ENCODE results near the gene SLX9.
A peak's percentile ranks its signal among the peaks of the same experiment; 100 is the strongest.

The SLX9 gene

DNA sequence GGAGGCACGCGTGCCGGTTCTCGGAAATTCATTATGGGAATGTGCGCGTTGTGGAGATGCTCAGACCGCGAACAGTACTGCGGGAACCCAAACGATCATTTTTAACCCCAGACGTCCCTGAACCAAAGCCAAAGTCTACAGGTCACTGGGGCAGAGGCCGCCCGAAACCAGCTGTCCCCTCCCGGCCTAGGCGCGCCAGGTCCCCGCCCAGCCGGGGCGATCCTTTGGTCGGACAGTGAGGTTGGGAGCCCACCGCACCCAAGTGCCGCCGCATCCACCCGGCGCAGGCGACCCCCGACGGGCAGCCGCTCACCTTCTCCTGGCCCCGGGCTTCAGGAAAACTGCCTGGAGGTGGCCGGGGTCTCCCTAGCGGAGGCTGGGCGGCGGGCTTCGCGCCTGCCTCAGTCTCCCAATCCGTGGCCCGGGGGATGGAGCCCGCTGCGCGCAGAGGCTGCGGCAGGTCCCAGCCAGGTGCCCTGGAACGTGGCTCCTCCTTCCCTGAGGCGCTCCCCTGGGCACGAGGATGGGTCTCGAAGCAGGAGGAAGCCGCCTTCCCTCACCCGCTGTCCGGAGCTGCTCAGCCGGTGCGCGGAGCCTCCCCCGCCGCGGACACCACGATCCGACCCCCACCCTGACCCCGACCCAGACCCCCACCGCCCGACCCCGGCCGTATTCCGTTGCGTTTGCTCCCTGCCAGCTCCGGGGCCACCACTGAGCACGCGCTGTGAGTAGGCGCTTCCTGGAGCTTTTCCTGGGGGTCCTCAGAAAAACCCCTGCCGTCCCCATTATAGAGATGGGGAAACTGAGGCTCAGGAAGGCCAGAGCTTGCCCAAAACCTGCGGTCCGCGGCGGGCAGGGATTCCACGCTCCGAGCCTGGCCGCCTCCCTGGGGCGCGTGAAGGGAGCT, 8.1 kb upstream of the SLX9 start:
- DNase-seq = no peak

DNA sequence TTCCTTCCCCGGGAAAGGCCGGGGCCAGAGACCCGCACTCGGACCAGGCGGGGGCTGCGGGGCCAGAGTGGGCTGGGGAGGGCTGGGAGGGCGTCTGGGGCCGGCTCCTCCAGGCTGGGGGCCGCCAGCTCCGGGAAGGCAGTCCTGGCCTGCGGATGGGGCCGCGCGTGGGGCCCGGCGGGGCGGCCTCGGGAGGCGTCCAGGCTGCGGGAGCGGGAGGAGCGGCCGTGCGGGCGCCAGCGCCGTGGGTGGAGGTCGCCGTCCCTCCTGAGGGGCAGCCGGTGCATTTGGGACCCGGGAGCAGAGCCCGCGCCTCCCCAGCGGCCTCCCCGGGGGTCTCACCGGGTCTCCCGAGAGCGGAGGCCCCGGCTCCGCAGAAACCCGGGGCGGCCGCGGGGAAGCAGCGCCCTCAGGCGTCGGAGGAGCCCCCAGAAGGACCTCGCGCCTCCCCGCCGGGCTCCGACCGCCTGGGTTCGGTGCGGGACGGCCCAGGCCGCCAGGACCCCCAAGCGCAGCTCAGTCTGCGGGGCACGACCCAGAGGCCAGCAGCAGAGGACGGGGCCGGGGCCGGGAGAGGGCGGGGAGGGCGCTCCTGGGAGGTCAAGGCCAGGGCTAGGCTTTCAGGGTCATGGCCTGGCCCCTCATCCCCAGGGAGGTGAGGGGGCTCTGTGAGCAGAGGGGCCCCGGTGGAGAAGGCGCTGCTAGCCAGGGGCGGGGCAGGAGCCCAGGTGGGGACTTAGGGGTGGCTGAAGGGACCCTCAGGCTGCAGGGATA, 7.2 kb upstream of the SLX9 start:
- DNase-seq = peak; percentile 63

DNA sequence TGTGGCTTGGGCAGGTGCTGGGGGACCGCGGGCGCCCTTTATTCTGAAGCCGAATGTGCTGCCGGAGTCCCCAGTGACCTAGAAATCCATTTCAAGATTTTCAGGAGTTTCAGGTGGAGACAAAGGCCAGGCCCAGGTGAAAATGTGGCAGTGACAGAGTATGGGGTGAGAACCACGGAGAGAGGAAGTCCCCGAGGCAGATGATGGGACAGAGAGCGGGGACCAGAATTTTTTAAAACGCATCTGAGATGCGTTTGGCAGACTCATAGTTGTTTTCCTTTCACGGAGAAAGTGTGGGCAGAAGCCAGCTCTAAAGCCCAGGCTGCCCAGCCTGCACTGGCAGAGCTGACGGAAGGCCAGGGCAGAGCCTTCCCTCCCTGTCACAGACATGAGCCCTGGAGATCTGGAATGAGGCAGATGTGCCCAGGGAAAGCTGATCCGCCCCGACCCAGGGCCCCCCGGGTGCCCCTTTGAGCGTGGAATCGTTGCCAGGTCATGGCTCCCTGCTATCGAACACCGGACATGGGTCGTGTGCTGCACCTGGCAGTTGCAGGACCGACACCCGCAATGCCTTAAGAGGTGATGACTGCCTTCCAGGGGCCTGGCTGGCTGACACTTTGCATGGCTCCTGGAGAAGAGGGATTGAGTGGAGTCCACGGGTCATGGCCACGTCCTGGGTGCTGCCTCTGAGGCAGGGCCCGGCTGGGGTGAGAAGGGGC, 6.5 kb upstream of the SLX9 start:
- no peak for DNase-seq

DNA sequence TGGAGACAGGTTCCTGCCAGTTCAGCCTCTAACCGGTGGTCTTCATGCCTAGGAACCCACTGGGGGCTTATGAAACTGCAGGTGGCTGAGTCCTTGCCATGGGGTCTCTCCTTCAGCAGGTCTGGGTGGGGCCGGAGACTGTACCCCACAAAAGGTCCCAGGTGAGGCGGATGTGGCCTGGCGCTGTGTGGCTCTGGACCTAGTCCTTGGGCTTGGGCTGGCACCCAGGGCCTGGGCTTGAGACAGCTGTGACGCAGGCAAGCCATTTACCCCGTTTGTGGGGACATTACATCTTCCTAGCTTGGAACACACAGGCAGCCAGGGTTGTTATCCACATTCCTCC, 5.9 kb upstream of the SLX9 start:
- DNase-seq = no peak

DNA sequence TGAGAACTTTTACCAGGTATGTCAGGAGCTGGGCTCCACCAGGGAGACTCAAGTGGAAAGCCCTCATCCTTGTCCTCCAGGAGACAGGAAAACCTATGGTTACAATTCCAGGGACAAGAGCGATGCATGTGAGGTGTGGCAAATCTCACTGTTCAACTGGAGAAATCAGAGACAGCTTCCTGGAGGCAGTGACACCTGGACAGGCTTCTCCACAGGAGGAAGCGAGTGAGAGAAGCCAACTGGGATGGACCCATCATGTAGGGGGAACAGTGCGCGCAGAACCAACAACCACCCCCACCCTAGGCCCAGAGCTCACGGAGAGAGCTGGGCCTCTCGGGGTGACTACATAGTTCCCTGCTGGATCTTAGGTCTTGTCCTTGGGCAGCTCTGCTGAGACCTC, 5.6 kb upstream of the SLX9 start:
- DNase-seq = no peak

DNA sequence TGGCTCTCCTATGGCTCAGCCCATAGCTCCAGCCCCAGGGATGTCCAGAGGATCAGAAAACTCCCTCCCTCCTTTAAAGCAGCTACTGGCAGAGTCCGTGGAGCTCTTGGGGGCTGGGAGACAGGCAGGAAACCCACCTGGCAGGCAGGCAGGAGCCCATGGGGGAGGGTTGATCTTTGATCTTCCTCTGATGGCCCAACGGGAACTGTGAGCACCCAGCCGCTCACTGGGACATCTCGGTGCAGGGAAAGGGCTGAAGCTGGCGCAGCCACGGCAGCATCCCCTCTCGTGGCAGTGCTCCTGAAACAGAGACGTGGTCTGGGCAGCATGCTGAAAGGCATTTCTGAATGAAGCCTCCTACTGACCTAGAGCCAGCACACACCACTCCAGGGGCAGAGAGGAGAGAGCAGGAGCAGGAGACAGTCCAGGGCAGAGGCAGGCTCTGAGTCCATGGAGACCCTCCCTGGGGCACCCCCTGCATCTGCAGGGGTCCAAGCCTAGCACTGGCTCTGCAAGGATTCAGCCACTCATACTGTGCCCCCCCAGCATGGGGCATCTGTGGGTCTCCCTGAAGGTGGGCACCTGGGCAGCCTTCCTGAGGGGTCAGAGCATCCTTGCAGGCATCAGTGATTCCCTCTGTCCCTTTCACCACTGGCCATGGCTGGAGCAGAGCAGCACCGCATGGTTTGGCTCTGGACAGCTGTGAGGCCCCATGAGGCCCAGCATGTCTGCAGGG, 4.9 kb upstream of the SLX9 start:
- DNase-seq = no peak

DNA sequence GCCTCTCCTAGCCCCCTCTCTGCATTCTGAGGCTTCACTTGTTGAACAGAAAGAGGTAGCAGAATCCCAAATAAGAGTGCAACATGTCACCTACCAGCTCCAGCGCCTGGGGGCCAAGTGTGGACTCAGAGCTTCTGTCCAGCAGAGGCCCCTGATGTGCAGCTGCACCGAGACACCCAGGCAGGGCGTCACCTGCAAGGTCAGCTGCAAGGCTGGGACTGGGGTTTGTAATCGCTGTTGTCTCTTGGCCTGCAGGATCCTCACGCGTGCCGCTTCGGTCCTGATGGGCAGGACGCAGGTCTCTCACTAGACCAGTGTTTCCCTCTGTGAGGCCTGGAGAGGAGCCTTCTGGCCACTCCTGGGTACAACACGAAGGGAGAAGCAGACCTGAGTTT, 4.3 kb upstream of the SLX9 start:
- DNase-seq = no peak

DNA sequence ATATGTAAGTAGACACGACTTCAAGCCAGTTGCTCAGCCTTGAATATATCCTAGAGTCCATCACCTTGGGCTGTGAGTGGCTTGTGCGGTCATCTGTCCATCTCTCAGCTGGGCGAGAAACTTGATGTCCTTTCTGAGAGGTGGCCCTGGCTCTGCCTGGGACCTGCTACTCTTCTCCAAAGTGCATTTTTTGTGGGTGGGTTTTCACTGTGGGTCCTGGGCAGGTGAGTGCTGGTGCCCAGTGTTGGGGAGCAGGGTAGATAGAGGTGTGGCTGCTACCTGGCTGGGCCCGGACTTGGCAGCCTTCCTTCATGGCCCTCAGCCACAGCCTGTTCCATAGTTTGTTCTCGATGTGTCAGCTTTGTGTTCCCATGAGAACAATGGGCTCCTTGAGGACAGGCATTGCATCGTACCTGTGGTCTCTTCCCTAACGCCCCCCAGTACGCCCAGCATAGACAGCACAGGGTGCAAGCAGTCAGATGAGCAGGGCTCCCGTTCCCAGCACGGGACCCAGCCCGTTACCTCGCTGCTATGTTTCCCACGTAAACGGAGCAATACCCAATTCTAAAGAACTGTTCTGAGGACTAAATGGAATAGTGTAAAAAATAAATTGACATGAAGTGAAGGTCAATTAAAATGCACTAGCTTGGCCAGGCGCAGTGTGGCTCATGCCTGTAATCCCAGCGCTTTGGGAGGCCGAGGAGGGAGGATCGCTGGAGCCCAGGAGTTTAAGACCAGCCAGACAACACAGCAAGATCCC, 877 bp upstream of the SLX9 start:
- no peak for DNase-seq

DNA sequence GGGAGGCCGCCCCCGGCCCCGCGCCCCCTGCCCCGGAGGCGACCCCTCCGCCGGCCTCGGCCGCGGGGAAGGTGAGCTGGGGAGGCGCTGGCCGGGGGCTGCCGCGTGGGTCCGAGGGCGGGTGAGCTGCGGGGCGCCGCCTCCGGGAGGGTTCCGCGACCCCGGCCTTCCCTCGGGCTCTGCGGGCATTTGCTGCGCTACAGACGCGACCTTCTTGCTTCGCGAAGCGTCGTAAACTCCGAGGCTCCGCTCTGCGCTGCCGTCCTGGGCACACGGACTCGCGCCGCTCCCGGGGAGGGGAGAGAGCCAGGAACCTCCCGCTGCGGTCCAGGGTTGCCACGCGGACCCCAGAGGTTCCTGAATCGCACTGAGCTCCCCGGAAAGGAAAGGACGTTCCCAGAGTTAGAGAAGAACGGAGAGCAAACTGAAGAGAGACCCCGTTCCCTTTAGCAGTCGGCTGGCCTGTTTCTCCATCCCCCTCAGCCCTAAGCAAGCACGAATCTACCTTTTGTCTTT, 345 bp downstream of the SLX9 start:
- DNase-seq = no peak

DNA sequence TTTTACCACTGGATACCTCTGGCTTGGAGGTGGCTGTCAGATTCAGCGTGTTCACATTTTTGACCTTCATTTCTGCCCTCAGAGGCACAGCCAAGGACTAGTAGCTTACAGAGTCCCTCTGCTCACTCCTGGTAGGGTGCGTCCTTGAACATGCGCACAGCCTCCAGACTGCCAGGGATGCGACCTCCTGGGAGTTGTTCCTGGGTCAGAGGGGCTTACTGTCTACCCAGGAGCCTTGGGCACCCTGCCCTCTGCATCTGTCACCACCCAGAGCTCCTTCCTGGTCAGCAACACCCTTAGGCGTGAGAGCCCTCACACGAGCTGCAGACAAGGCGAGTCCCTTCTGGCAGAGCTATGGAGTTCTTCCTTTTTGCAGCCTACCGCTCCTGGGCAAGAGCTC, 1.7 kb downstream of the SLX9 start:
- DNase-seq = no peak

DNA sequence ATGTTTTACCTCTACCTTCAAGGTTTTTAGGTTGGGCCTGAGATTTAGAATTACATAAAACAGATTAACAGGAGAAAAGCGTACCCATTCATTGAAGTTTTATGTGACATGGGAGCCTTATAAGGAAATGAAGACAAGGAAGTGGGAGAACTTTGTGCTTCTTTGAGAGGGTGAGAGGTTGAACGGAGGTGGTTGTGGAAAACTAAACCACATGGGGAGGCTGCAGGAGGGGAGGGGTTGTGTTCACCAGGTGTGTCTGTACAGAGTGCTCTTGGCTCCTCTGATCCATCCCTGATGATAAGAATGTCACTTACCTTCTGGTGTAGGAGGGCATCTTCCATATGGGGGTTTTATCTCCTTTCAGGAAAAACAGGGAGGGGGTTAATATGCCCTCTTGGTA, 2.7 kb downstream of the SLX9 start:
- no peak for DNase-seq

DNA sequence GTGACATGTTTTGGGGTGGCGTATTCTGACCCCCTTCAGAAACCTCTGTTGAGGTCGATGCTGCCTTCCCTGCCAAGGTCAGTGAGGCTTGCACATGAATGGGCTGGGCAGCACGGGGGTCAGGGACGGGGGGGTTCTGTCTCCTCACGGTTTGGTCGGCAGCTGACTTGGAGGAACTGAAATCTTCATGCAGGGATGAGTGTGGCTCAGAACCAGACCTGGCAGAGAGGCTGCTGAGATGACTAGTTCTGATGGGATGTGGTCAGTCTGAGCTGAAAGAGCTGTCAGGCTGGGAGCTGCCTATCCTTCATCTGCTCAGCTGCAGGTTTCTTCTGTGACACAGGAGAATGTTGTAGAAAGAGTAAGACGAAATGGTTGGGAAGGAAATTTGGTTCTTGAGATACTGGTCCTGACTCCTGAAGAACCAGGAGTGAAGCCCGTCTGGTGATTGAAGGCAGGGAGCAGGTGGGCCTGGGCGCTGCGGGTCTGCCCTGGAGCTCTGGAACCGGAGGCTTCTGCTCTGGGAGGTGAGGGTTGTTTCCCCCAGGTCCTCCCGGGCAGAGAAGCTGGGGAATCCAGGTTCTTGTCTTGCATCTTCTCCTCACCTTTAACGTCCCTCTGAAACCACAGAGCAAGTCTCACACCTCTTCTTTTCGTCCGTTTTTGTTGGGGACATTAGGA, 3.3 kb downstream of the SLX9 start:
- no peak for DNase-seq

DNA sequence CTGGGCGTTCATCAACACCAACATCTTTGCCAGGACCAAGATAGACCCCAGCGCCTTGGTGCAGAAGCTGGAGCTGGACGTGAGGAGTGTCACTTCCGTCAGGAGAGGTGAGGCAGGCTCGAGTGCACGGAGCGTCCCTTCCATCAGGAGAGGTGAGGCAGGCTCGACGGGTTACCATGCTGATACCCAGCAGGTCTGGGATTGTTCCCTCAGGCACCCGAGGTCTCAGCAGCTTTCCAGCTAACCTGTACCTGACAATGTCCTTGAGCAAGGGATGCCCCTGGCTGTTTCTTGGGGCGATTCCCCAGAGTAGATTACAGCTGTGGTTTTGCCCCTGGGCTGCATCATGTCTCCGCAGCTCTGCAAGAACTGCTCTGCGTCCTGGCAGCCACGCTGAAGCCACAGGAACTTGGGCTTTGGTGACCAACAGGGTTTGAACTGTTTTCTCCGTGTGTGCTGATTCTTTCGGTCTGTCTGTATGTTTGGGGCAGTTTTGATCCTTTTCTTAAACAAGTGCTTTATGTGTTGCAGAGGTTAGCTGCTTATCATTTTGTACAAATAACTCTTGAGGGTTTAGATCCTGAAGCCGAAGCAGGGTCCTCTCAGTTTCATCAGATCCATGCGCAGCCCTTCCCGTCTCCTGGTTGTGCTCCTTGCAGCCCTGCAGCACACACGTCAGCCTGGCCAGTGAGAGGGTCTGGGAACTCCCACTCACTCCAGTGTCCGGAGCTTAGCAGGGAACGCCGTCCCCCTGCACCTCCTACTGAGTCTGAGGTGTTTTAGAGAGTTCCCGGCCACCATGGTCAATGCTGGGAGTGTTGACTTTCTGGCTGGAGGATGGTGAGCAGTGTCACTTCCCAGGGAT, 4.1 kb downstream of the SLX9 start:
- DNase-seq = no peak

DNA sequence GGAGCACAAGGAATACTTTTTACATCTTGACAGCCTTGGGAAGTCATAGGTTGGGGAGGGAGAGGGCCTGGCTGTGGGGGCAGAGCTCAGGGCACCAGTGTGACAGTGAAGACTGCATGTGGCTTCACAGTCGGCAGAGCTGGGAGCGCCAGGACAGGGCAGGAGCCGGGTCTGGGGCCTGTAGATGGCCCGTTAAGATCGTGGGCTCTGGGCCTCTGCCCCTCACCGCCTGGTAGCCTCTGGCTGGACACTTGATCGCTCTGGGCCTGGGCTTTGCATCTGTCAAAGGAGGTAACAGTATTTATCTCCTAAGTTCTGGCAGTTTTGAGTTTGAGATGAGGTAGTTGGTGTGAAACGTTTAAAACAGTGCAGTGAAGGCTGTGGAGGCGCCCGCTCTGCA, 4.8 kb downstream of the SLX9 start:
- no peak for DNase-seq

DNA sequence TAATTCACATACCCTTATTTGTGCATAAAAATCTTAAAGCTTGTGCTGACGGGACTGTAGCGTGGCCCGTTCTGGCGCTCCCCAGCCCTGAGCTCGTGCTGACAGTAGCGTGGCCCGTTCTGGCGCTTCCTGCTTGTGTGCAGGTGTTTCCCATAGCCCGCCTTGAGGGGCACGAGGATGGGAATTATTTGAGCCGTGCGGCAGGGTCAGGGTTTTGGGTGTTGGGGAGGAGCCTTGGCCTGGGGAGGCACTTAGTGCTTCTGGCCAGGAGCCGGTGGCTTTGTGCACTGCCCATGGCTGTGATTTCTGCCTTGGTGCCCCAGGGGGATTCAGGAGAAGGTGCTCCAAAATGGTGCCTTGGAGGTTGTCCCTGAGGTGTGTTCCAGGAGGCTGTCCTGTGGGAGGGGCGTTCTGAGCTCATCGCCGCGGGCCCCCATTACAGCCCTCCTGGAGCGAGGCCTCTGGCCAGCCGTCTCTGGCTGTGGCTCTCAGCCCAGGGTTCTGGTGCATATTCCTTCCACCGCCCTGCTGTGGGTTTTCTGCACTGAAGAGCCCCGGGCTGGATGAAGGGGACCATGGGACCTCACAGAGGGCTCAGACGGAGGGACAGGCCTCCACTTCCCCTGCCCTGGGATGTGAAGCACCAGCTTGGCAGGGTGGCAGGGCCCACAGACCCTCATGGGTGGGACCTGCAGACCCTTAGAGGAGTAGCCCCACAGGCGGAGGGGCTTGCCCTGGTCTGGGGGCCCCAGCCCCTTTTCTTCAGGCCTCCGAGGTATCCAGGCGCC, 6.6 kb downstream of the SLX9 start:
- DNase-seq = no peak

DNA sequence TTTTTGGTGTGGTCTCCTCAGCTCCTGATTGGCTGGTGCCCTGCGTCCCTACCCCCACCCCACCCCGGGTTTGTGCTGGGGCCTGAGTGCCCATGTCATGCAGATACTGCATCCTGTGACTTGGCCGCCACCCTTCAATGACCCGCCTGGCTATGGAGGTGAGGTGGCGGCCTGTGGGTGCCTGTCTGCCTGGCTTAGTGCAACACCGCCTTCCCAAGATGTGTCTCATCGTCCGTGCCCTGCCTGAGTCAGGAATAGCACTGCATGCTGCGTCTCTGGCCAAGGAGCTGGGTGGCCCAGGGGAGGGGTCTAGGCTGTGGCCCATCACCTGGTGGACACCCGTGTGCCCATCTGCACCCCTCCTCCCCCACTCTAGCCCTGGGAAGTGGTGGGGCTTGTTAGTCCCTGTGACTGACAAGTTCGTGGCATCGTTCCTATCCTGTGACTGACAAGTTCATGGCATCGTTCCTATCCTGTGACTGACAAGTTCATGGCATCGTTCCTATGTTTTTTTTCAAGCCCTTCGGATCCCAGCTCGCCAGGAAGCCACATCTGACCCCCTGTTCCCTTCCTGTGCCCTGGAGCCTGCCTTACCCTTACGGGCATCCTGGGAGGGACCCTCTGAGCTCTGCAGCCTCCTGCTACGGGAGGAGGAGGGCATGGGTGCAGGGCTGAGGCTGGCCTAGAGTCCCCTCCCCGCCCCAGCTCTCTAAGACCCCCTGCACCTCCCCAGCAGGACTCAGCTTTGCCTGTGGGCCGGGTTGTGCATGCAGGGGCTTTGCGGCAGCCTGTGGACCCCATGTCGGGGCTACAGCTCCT, 7.5 kb downstream of the SLX9 start:
- DNase-seq = no peak

DNA sequence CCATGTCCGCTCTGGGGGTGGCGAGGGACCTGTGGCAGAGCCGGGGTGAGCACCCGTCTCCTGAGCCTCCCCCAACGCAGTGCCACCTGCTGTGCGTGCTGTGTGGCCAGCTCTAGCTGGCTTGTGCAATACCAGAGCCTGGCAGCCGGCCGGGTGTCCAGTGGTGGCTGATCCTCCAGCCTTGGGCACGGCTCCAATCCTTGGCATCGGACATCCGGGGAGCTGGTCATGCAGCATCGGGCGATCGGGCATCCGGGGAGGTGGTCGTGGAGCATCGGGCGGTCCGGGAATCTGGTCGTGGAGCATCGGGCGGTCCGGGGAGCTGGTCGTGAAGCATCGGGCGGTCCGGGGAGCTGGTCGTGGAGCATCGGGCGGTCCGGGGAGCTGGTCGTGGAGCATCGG, 8.1 kb downstream of the SLX9 start:
- DNase-seq = no peak

DNA sequence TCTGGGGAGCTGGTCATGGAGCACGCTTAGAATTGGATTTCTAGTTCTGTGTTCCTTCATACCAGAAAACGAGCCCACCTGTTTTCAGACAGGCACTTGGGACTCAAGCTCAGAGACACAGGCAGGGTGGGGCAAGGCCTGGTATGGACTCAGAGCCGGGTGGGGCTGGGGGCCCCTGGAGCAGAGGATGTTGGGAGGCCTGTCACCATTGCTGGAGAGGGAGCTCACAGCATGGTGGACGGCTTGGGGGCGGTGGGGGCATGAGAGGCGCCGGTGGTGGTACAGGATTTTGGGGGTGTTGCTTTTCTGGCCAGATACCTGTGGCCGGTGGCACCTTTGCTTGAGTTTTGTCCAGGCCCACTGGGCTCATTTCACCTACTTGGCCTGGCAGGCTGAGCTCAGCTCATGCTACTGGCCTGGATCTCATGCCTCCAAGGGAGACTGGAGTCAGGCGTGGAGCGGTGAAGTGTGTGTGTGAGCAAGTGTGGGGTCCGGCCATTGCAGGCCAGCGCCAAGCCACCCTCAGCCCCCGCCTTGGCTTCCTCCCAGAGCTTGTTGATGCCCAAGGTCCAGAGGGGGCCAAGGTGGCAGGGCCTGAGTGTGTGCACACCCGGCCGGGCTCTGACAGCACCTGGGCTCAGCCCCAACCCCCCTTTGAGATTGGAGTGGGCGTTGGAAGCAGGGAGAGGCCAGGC, 8.7 kb downstream of the SLX9 start:
- DNase-seq = no peak
